ENCODE data around the gene KAT2A. TPM values are rescaled to one million over a fixed set of nuclear protein-coding genes. Genes with fewer than 3 reads are reported as not detected.

KAT2A gene
- total and polyA plus RNA-seq, 9 of the 15 experiments (the other 6 are each of a cell fraction or from before 2014, with no cell fraction given) = 1.5 to 80.4 (median 31.9) TPM

- Histone ChIP-seq H4K20me1 (replicated peaks; ENCODE audit: control insufficient read depth, insufficient read depth, low read length) (peaks cover 3% of the 10 kb centered on the region; the same call in 1 of the 2 replicates), H3K9me3 (replicated peaks; ENCODE audit: control insufficient read depth, insufficient read depth, low read depth, low read length) (no peaks in the 10 kb centered on the region), H3K79me2 (ENCODE audit: control insufficient read depth, insufficient read depth, low read length) (peaks cover 37% of the 10 kb centered on the region), H3K9me1 (ENCODE audit: control insufficient read depth, insufficient read depth, low read length) (peaks cover 9% of the 10 kb centered on the region), H2AFZ (ENCODE audit: low read depth, low read length) (no peak overlapping the region), H3K36me3 (ENCODE audit: control insufficient read depth, insufficient read depth, low read length) (peaks cover 94% of the 10 kb centered on the region), H3K4me1 (replicated peaks in 1 of 2; ENCODE audit: control insufficient read depth in 2 of 2, insufficient read depth in 2 of 2, low read length in 2 of 2) (no peaks in the 10 kb centered on the region; a peak in 1 of 5 replicates), H3K27ac (ENCODE audit: extremely low read depth, low read depth, low read length) (no peak overlapping the region), H3K4me3 (no peak overlapping the region), H3K4me2 (ENCODE audit: insufficient read depth, low read length) (no peak overlapping the region), H3K9ac (ENCODE audit: insufficient read depth in 1 of 2, low read depth in 2 of 2, low read length in 2 of 2) (0 out of 4 replicates have a peak overlapping the region, but pooled peaks of 1 of the 2 experiments have one; percentile 23), H3K27me3 (ENCODE audit: control insufficient read depth in 2 of 2, insufficient read depth in 2 of 2, low read length in 2 of 2) (no peaks in the 10 kb centered on the region)
- 93% methylated on average over 7 of the region's 8 CpGs for WGBS (ENCODE audit: insufficient coverage, low coverage, missing lambda C conversion rate)
- ATAC-seq = no peak
- intact Hi-C loops (cut with micrococcal nuclease) = no loop called here
- ChIA-PET CTCF (ENCODE audit: low intra/inter-chr PET ratio) (no interaction called here), POLR2A (interaction anchor here (0.5 to 1.9 kb wide), 5 partner anchors 9 to 180 kb away, joined by 3 to 6 read pairs (median 4); no protein-coding TSS in a partner anchor)
- DNase-seq (ENCODE audit: extremely low read depth in 1 of 4, low spot score in 3 of 4) = no peak
- BruUV-seq (replicated peaks) = no TSS peak
- no peak for FAIRE-seq
- in situ Hi-C loops (cut with MboI) = no loop called here
- TF ChIP-seq TSC22D4 (tag; IDR thresholded peaks at IDR 0.05) (no peak), TEAD4 (IDR thresholded peaks at IDR 0.05; ENCODE audit: low read length) (no peak), TEAD4 (CRISPR knock-in tag; IDR thresholded peaks at IDR 0.05; ENCODE audit: borderline replicate concordance) (no peak), KLF1 (tag; IDR thresholded peaks at IDR 0.05) (no peak), RHOXF2B (CRISPR knock-in tag; conservative IDR thresholded peaks at IDR 0.05) (no peak), EZH2 (IDR thresholded peaks at IDR 0.05; ENCODE audit: borderline replicate concordance, low read depth, low read length) (no peak), FOXK1 (CRISPR knock-in tag; IDR thresholded peaks at IDR 0.05; ENCODE audit: borderline replicate concordance) (no peak)
- TF ChIP-seq, protein P1, sequence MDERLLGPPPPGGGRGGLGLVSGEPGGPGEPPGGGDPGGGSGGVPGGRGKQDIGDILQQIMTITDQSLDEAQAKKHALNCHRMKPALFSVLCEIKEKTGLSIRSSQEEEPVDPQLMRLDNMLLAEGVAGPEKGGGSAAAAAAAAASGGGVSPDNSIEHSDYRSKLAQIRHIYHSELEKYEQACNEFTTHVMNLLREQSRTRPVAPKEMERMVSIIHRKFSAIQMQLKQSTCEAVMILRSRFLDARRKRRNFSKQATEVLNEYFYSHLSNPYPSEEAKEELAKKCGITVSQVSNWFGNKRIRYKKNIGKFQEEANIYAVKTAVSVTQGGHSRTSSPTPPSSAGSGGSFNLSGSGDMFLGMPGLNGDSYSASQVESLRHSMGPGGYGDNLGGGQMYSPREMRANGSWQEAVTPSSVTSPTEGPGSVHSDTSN (CRISPR knock-in tag; IDR thresholded peaks at IDR 0.05; ENCODE audit: low read depth) = no peak
- TF ChIP-seq, protein P1 (tag; conservative IDR thresholded peaks at IDR 0.05; ENCODE audit: low read depth) = no peak
- TF ChIP-seq, protein P2, sequence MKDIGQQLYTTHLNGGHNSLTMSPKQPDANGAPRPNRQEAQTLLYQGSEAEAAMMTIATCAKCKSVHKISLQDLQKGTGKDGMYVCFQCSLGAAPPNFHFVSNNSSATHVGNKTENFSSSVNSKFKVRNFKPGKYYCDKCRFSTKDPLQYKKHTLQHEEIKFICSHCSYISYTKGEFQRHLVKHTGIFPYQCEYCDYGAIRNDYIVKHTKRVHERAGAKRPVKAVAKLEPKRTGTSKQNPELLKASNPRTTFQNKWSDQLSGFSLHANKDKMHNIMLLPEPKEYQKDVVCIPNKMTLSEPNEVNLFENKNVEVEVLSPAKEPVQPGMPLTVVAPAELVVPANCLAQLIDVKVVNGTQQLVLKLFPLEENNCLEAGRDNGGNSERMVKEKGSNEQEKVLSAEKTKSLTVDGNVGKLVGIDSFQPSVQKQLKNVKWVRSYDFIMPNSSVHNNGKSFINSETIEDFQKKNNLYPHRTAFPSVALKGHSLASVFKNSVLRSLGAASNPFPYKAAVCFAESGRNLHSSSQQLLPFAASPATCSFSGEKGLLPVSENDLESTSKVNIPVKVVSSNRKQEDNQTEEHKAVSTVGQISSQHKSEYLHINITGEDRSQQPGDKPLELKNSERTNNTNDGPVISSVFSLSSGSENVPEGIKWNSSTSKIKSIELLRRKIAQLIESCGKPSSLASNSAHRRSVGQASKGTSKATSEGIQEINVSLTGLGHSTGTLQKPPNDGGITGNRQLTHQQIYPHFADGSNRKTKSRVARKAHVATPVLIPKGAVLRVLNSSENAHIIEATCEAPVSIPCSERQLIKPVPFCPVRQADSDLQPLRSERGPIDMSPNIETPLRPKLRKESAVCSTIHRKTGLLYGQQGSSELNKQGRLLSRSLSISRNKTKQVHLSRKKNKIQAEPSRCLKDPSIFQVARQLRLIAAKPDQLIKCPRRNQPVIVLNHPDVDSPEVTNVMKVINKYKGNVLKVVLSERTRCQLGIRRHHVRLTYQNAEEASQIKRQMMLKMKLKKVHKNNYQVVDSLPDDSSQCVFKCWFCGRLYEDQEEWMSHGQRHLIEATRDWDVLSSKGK (CRISPR knock-in tag; IDR thresholded peaks at IDR 0.05) = no peak
- TF ChIP-seq, protein P3, sequence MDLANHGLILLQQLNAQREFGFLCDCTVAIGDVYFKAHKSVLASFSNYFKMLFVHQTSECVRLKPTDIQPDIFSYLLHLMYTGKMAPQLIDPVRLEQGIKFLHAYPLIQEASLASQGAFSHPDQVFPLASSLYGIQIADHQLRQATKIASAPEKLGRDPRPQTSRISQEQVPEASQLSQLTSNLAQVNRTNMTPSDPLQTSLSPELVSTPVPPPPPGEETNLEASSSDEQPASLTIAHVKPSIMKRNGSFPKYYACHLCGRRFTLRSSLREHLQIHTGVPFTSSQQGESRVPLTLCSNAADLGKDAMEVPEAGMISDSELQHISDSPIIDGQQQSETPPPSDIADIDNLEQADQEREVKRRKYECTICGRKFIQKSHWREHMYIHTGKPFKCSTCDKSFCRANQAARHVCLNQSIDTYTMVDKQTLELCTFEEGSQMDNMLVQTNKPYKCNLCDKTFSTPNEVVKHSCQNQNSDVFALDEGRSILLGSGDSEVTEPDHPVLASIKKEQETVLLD (IDR thresholded peaks at IDR 0.05) = no peak
- TF ChIP-seq, protein P4, sequence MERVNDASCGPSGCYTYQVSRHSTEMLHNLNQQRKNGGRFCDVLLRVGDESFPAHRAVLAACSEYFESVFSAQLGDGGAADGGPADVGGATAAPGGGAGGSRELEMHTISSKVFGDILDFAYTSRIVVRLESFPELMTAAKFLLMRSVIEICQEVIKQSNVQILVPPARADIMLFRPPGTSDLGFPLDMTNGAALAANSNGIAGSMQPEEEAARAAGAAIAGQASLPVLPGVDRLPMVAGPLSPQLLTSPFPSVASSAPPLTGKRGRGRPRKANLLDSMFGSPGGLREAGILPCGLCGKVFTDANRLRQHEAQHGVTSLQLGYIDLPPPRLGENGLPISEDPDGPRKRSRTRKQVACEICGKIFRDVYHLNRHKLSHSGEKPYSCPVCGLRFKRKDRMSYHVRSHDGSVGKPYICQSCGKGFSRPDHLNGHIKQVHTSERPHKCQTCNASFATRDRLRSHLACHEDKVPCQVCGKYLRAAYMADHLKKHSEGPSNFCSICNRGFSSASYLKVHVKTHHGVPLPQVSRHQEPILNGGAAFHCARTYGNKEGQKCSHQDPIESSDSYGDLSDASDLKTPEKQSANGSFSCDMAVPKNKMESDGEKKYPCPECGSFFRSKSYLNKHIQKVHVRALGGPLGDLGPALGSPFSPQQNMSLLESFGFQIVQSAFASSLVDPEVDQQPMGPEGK (CRISPR knock-in tag; IDR thresholded peaks at IDR 0.05; ENCODE audit: borderline replicate concordance) = no peak
These were observed 8.1 kb upstream of the KAT2A start for GRCh38 chr17:42129109-42129837.
